GM18511 (cell line): Measurements from ENCODE around the gene ADH5.
"Not testable (repeated sequence)": the region's sequence is repeated elsewhere in the genome, so short reads cannot be mapped to it uniquely, and the experiment has no call there.

Experiments
- ATAC-seq: cut with Tn5 transposase; IDR thresholded peaks from one replicate; pipeline ENCODE4 v1.9.1; 2021; ENCODE audit warnings: mild to moderate bottlenecking, moderate library complexity; ENCODE audit not compliant: unreplicated experiment

Gene ADH5

DNA sequence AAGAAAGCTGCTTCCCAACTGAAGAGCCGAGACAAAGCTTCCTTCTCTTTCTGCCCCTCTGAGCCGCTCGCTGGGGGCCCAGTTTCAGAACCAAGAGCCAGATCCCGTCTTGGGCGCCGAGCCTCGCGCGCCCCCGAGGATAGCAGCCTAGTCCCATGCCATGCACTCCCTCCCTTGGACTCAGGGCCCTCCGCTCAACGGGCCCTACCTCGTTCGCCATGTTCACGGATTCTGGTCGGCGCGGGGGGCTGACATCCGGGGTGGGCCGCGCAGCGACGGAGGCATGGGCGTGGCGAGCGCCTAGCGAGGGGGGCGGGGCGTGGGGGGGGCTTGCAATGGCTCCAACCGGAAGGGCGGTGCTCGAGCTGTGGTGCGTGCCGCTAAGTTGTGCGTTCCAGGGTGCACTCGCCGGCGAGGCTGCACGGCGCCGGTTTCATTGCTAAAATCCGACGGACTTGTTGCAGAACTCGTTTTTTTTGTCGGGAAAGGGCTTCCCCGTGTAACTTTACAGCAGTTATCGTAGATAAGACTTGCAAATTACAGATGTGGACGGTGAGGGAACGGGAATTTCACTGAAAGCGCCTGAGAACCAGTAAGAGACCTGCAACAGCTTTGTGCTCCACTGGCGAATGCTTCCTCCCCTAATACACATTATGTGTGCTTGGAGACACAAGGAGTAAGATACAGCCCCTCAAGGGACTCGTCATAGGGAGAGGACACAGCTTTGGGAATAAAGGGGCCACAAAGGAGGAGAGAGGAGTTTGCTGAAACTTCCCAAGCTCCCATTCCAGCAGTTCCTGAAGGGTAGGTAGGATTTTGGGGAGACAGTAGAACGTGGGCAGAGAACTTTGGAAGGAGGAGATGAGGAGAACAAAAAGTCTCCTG lies at the start of gene ADH5:
Gene ADH5, minus strand, starts transcription at position 308 of the 885 bp plus-strand sequence. Its CDS starts 88 bp downstream, at position 220.
- ATAC-seq: peak; percentile 93

DNA sequence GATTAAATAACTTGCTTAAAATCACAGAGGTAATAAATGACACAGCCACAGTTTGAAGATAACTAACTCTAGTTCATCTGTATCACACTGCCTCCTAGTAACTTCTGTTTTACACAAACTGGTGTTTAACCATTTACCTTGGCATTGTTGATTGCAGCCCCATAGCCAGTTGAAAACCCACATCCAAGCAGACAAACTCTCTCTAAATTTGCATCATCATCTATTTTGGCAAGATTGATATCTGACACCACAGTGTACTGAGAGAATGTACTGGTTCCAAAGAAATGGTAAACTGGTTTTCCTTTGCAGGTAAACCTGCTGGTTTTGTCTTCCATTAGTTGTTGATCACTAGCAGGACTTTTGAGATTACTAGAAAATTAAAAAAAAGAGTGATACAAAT lies 47.7 kb upstream of the ADH5 start:
- no peak for ATAC-seq

DNA sequence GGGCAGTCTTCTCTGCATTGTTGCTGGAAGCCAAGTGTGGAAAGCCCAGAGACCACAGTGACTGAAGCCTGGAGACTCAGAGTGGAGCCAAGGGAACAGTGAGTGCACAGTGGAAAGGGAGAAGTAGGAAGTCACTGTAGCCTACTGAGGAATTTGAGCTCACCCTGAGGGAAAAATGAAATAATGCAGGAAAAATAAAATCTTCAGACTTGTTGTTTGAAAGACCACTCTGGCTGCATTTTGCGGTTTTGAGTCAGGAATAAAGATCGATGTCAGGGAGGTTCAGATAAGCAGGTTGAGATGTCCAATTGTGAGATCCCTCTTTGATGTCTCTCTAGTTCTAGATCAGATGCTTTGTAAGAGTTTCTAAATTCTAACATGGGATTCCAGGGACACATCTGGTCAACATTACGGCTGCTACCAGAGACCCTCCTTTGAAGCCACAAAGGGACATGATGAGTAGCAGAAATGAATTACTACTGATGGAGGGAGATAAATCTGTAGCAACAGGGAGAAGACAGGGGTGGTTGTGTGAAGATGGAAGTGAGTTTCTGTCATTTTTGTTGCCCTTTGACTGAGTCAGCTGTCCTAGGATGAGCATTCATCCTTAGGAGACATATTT lies 47.1 kb upstream of the ADH5 start:
- no peak for ATAC-seq

DNA sequence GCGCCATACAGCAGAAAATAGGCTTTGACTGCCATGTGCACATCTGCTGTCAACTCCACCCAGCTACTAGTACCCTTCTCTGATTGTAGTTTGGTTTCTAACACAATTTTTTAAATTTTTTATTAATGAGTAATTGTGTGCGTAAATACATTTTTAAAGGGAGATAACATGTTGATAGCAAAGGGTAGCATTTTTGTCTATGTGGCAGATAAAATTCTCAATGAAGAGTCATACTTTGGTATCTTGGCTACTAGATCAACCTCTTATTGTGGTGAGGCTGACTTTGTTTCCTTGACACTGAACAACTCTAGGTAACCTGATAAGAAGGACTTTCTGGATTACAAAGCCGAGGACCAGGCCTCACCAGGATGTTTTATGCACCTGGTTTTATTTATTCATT lies 46.0 kb upstream of the ADH5 start:
- ATAC-seq: no peak

DNA sequence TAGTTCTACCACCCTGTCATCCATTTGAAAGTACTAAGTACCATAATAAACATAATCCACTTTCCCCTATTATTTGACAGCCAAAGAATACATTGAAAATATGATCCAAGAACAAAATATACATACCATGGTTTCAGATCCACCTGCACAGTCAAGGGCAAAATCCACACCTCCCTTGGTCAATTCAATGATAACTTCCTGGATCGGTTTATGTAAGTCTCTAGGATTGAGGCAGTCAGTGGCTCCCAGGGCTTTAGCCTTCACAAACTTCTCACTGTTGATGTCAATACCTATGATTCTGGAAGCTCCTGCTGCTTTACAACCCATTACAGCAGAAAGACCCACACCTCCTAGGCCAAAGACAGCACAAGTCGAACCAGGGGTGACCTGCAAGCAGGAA lies 42.8 kb upstream of the ADH5 start:
- ATAC-seq: no peak

DNA sequence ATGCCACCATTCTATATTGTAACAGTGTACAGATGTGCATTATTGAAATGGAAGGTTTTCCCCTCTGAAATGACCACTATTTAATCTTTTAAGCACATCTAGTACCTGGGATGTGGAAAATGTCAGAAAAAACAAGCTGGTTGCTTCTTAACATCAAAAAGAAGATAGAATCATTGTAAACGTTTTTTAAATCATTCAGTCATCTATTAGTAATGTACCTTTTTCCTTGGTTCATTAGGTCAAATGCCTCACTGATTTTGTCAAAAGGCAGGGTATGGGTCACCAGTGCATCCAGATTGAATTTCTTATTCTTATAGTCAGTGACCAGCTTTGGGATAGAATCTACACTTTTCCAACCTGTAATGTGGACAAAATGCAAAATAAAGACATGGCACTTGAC lies 37.8 kb upstream of the ADH5 start:
- no peak for ATAC-seq

DNA sequence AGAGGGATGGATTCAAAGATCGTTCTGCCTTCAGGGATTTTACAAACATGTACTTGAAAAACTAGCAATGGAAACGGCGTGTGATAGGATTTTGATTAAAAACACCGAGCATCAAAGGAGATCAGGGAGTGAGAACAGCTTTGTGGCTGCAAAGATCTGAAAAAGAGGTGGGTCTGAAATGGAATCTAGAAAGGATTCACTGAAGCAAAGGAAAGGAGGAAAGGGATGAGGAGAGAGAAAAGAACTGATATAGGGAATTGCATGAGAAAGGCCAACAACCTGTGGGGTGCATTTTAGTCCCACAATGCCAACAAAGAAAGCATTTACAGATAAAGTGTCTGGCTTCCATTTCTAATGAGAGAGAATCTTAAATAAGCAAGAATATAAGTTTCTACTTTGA lies 32.4 kb upstream of the ADH5 start:
- ATAC-seq: no peak

DNA sequence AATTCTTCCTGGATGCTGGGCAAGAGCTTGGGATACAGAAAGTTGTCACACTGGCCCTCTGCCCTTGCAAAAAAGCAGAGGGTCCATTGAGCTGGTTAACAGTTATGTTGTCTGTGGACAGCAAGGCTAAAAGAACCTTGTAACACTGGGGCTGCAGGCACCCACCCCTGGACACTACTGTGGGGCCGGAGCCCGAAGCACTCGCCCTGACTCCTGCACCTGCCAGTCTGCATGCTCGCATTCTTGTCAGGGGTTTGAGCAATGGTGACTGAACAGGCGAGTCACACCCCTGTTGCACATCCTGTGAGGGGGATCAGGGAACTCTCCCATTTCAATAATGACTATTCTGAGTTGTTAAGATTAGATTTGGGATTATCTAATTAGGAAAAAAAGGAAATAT lies 31.9 kb upstream of the ADH5 start:
- no peak for ATAC-seq

DNA sequence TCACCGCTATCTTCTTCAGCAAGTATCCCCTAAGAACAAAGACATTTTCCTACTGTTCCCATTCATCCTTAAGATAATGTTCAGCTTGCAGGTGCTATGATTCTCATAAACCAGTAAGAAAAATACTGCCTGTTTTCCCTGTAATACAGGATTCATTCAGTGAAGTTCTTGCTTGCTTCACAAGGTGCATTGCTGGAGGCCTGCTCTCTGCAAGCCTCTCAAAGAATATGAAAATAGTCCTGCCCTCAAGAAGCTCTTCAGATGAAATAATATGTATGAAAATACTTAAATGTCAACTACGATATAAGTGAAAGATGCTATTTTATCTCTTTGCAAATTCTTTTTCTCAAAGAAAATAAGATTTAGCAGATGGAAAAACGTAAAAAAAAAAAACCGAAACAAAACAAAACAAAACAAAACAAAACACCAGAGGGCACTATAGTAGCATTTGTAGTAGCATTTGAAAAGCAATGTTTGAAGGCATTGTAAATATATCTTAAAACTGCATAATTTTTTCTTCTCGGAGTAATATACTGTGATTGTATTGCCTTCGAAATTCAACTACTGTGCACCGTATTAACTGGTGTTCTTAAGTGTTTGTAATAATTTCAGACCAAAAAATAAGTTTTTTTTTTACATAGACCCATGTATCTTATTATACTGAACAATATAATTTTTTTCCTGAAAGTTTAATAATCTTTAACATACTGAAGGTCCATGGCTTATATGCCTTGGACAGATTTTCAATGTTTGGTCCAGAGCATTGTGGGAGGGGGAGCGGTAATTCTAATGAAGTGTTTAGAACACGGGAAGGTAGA lies 29.5 kb upstream of the ADH5 start:
- no peak for ATAC-seq

DNA sequence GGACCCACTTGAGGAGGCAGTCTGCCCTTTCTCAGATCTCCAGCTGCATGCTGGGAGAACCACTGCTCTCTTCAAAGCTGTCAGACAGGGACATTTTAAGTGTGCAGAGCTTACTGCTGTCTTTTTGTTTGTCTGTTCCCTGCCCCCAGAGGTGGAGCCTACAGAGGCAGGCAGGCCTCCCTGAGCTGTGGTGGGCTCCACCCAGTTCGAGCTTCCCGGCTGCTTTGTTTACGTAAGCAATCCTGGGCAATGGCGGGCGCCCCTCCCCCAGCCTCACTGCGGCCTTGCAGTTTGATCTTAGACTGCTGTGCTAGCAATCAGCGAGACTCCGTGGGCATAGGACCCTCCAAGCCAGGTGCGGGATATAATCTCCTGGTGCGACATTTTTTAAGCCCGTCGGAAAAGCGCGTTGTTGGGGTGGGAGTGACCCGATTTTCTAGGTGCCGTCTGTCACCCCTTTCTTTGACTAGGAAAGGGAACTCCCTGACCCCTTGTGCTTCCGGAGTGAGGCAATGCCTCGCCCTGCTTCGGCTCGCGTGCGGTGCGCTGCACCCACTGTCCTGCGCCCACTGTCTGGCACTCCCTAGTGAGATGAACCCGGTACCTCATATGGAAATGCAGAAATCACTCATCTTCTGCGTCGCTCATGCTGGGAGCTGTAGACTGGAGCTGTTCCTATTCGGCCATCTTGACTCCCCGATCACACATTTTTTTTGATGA lies 28.7 kb upstream of the ADH5 start:
- ATAC-seq: not testable (repeated sequence)

DNA sequence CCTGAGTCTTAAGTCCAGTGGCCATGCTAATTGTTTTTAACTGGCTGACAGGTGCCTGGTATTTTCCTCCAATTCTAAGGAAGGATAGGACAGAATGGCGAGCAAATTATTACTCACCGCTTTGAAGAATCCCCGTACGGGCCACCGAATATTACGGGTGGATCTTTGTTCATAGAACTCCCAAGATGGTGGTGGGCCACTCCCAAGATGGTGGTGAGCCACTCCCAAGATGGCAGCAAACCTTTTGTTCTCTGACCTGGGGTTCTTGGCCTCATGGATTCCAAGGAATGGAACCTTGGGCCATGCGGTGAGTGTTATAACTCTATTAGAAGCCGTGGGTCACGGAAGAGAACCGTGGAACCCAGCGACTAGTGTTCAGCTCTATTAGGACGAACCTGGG lies 20.7 kb upstream of the ADH5 start:
- ATAC-seq: not testable (repeated sequence)

DNA sequence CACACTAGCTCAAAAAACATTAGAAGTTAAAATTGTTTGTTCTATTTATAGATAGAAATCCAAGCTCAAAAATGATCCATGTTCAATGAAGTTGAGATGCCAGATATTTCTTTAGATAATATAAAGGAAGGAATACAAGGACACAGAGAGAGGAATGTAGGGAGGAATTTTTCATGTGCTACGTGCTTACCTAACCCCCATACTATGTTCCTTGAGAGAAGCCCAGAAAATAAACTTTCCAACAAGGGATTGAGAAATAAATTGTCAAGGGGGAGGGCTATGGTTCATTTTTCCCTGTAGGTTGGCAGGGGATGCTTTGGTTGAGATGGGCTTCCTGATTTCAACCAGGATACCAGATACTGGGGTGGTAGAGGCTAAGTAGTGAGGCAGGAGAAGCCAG lies 15.6 kb upstream of the ADH5 start:
- ATAC-seq: no peak

DNA sequence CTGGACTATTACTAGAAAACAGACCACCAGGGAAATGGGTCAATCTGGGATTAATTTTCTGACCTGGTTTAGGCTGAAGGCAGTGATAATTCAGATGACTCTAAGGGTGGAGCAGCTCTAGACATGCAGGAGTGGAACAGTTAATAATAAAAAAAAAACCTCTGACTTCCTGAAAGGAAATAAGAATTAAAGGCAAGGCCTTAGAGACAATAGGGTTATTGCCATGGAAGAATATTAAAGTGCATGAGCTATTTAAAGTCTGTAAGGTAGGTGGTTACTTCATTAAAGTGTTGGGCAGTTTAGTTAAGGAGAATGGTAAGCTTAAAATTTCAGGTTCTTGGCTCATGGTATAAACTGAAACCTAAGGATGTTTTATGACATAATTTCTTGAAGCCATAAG lies 14.6 kb upstream of the ADH5 start:
- ATAC-seq: no peak

DNA sequence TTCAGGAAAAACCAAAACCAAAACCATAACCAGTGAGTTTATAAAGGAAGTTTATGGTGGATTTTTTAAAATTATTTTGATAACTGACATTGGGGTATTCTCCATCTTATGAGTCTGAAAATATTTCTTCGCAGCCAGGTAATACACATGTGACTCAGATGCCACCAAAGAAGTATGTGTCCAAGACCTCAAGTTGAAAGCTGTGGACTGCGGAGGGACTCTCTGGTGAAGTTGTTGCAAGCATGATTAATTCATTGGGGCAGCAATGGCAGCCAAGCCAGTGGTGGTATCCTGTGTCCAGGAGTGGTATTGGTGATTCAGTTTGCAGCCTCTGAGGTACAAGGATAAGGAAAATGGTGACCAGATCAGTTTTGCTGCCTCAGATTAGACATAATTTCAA lies 14.0 kb upstream of the ADH5 start:
- ATAC-seq: no peak

DNA sequence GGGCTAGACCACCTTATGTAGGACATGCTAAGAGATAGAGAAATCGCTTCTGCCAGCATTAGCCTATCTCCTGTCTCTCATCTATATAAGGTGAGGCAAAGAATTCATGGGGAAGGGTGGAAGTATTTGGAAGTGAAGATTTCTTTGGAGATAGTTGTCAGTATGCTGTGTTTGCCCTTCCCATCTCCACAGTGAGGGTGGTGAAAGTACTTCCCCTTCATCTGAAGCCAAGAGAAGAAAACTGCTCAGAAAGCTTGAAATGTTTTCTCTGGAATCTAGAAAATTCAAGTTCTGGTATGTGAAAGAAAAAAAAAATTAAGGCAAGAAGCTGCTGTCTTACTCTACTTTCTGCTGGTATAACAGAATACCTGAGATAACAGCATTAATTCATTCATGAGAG lies 12.3 kb upstream of the ADH5 start:
- no peak for ATAC-seq

DNA sequence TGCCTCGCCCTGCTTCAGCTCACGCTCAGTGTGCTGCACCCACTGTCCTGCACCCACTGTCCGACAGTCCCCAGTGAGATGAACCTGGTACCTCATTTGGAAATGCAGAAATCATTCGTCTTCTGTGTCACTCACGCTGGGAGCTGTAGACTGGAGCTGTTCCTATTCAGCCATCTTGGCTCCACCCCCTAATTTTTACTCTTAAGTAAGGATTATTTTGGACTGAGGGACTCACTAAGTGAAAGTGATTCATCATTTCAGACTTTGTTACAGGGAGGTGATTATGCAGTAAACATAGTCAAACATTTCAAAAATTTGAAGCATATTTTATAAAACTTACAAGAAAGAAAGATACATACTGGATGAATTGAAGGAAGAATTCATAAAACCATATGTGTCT lies 11.2 kb upstream of the ADH5 start:
- ATAC-seq: not testable (repeated sequence)

DNA sequence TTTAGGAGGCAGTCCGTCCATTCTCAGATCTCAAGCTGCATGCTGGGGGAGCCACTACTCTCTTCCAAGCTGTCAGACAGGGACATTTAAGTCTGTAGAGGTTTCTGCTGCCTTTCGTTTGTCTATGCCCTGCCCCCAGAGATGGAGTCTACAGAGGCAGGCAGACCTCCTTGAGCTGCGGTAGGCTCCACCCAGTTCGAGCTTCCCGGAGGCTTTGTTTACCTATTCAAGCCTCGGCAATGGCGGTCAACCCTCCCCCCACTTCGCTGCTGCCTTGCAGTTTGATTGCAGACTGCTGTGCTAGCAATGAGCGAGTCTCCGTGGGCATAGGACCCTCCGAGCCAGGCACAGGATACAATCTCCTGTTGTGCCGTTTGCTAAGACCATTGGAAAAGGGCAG lies 10.7 kb upstream of the ADH5 start:
- ATAC-seq: no peak

DNA sequence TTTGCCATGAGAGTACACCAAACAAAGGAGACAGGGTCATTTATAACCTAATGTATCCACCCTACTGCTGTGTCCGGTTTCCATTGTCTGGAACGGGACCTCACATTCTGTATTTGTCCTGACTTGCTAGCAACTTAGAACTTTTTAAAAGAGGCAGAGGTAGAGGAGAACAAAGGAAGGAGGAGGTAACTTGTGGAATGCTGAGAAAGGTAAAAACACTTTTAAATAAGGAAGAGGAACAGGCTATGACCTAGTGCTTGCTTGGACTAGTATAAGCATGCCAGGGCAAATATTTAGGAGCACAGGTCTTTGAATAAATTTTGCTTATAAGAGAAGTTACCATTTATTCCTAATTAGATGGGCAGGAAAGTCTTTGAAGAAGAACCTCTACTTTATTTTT lies 3.3 kb upstream of the ADH5 start:
- not testable (repeated sequence) for ATAC-seq

DNA sequence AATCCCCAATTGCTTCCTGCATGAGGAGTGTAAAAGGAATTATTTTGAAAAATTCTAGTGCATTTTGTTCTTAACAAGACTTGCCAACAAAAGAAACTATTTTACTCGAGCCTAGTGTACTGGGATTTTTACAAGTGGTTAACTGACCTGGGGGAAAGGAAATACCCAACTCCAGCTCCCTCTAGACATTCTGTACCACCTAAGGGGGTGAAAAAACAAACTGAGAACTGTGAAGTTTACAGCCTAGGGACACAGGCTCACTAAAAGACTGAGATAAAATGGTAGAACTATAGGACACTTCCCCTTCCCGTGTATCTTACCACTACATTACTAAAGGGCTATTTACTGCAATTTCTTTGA lies 2.6 kb upstream of the ADH5 start:
- no peak for ATAC-seq

DNA sequence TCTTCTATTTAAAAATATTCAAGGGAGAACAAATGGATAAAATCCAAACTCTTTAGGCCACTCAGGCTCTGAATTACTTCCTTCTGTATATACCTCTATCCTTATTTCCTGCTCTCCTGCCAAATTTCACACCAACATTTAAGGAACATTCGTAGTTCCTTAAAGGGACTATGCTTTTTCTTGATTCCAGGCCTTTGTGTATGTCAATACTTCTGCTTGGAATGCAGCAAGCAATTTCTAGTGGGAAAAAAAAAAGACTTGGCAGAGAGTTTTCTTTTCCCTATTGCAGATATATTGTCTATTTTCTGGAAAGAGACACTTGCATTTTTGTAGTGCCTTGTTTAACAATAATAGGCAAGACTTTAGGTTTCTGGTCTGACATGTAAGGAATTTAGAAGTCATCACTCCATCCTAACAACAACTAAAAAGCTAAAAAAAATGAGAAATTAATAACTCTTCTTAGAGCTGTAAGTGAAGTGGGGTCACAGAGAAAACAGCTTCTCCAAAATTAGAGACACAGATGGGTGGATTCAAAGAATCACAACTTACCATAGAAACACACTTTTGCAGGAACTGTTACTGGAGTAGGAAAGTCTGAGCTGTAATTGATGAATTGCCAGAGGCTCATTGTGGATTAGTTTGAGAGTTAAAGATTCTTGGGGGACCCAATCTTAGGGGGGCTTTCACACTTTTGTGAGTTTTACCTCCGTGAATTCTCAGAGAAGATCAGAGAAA lies 2.1 kb upstream of the ADH5 start:
- ATAC-seq: no peak
